Mammary epithelial cell (primary cell): ENCODE data around the gene FOXL1.

Source experiments
- CTCF ChIP-seq, 2 donors: IDR thresholded peaks in 1 of 2; conservative IDR thresholded peaks in 1 of 2; 2 replicates each; pipeline ENCODE4 v1.5.1; 2011 to 2012; ENCODE audit warnings: inconsistent platforms in 2 of 2, low read length in 2 of 2, mild to moderate bottlenecking in 2 of 2, control low read depth in 1 of 2, low read depth in 1 of 2; ENCODE audit not compliant: insufficient read depth in 1 of 2; ENCODE audit errors: extremely low read depth in 1 of 2
- EZH2 ChIP-seq: IDR thresholded peaks from 2 replicates; pipeline ENCODE4 v1.6.1; 2012; ENCODE audit warnings: low read length, inconsistent platforms, borderline replicate concordance

- TF ChIP-seq EZH2 (no peak), CTCF (conservative IDR thresholded peaks at IDR 0.05 in 1 of 2, IDR thresholded peaks at IDR 0.05 in 1 of 2; ENCODE audit: extremely low read depth in 1 of 2, insufficient read depth in 1 of 2, low read depth in 1 of 2, low read length in 2 of 2) (no peak)
Observed at GRCh38 chr16:86557587-86557986, 20.8 kb upstream of the FOXL1 start.
